GM10248 (cell line): ENCODE data around the gene ADAM22.

Experiments used
- CTCF ChIA-PET: fragments of 300-600 bp; sonication (Branson Sonifier 250); formaldehyde crosslinking; extraction: SDS; loops from one replicate; lab custom pipeline; 2021; ENCODE audit warnings: antibody characterized with exemption; lab: Yijun Ruan, JAX
- POLR2A ChIA-PET: fragments of 350-650 bp; sonication (Branson Sonifier 250); formaldehyde crosslinking; extraction: SDS; loops from one replicate; lab custom pipeline; 2020; ENCODE audit warnings: antibody characterized with exemption; lab: Yijun Ruan, JAX
- DNase-seq: peaks from one replicate; pipeline ENCODE4 v3.0.0; 2012; ENCODE audit errors: extremely low spot score
- TF ChIP-seq, protein P1 (sequence below): IDR thresholded peaks from 2 replicates; pipeline ENCODE4 v1.5.1; 2012; ENCODE audit warnings: mild to moderate bottlenecking, low read depth; ENCODE audit errors: extremely low read depth, missing control alignments, control extremely low read depth

ADAM22 gene

DNA sequence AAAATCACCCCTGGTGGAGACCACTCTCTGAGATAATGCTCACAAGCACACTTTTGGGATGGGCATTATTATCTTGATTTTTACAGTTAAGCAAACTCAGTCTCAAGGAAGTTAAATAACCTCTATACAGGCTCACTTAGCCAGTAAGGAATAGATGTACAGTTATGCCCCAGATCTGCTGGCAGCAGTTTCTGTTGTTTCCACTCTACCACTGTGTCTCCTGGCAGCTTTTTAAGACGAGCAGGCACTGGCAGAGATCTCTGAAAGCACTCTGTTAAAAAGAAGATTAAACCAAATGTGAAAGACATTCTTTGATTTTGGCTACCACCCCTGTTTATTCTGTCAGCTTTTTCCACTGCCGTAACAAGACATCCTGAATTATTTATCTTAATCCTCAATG, 212.6 kb downstream of the ADAM22 start:
- DNase-seq = no peak
- ChIA-PET POLR2A (no interaction called here), CTCF (interaction anchor here (1.2 kb wide), 1 partner anchor 20 kb away, joined by 4 read pairs; no protein-coding TSS in a partner anchor)
- TF ChIP-seq, protein P1, sequence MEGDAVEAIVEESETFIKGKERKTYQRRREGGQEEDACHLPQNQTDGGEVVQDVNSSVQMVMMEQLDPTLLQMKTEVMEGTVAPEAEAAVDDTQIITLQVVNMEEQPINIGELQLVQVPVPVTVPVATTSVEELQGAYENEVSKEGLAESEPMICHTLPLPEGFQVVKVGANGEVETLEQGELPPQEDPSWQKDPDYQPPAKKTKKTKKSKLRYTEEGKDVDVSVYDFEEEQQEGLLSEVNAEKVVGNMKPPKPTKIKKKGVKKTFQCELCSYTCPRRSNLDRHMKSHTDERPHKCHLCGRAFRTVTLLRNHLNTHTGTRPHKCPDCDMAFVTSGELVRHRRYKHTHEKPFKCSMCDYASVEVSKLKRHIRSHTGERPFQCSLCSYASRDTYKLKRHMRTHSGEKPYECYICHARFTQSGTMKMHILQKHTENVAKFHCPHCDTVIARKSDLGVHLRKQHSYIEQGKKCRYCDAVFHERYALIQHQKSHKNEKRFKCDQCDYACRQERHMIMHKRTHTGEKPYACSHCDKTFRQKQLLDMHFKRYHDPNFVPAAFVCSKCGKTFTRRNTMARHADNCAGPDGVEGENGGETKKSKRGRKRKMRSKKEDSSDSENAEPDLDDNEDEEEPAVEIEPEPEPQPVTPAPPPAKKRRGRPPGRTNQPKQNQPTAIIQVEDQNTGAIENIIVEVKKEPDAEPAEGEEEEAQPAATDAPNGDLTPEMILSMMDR = no peak

DNA sequence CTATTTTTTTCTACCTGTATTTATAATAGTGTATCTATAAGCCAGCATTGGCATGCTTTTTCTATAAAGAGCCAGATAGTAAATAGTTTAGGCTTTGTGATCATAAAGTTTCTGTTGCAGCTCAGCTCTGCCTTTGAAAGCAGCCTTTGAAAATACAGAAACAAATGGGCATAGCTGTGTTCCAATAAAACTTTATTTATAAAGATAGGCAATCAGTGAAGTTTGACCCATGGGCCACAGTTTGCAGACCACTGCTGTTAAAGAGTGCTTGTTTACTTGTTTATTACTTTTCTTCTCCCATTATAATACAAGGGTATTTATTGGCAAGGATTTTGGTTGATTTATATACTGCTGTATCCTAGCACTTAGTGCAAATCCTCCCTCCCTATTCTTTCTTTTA, 213.3 kb downstream of the ADAM22 start:
- ChIA-PET CTCF (interaction anchor here (1.2 kb wide), 1 partner anchor 19 kb away, joined by 4 read pairs; no protein-coding TSS in a partner anchor), POLR2A (no interaction called here)

DNA sequence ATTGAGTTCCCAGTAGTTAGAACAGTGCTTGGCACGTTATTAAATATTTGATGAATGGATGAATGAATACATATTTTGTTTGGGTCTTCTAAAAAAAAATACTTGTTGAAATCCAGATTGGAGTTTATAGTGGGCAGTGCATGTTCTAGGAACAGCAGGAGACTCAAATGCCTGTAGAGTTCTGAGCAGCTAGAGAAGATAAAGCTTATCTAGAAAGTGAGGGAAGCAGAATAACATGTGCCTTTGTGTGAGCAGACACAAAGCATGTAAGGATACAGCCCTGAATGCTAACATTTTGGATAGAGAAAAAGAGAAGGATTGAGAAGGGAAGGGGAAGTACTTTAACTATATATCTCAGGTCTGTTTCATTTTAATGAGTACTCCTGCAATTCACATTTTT, 213.9 kb downstream of the ADAM22 start:
- no peak for DNase-seq
- CTCF ChIA-PET = no interaction called here
- POLR2A ChIA-PET = no interaction called here
- TF ChIP-seq, protein P1 = no peak

More for the DNA sequence above, 213.3 kb downstream of the ADAM22 start:
- DNase-seq = no peak
- TF ChIP-seq, protein P1 = no peak

DNA sequence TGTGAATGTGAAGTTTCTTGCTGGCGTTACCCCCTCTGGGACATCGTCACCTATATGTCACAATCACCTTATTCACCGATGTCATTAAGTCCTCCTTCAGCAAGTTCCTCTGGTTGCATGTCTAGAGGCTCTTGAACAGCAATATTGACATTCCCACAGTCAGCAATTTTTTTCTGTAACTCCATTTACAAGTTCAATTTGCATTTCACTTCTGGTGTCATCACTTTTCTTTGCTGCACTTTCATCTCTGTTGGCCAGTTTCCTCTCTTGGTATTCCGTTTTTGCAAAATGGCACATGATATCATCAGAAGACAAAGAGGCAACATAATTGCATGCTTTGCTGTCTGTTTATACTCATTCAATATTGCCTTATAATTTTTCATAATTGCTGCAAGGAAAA, 216.0 kb downstream of the ADAM22 start:
- DNase-seq = no peak
- CTCF ChIA-PET = interaction anchor here (0.9 to 1.4 kb wide), 4 partner anchors 9 to 20 kb away, joined by 3 to 4 read pairs (median 4); no protein-coding TSS in a partner anchor
- TF ChIP-seq, protein P1 = no peak
- POLR2A ChIA-PET = no interaction called here

DNA sequence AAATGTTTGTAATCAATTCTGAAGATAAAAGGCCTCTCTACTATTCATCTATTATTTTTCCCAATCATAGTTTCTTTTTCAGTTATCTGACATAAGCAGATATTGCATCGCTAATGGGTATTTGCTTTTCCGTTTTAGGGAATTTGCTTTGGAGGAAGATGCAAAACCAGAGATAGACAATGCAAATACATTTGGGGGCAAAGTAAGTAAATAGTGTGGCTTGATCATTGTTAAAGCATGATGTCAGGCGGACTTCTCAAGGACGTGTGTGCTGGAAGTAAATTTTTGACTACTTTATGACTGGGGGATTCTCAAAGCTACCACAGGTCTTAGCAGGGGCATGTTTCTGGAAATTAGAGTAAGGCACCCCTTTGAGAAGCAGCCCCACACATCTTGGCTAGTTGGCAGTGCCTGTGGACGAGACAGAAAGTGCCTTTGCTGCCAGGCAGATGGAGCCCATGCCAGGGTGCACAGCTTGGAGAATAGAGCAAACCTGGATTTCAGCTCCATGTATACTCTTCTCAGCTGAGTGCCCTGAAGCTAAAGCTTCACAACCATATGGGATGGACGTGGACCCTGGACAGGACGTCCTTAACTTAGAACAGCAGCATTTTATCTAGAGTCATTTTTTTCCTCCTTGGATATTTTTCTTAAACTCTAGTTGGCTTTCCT, 217.2 kb downstream of the ADAM22 start:
- TF ChIP-seq, protein P1 = no peak
- CTCF ChIA-PET = interaction anchor here (0.8 to 1.4 kb wide), 2 partner anchors 10 to 18 kb away, joined by 3 read pairs; no protein-coding TSS in a partner anchor
- no peak for DNase-seq
- POLR2A ChIA-PET = no interaction called here

DNA sequence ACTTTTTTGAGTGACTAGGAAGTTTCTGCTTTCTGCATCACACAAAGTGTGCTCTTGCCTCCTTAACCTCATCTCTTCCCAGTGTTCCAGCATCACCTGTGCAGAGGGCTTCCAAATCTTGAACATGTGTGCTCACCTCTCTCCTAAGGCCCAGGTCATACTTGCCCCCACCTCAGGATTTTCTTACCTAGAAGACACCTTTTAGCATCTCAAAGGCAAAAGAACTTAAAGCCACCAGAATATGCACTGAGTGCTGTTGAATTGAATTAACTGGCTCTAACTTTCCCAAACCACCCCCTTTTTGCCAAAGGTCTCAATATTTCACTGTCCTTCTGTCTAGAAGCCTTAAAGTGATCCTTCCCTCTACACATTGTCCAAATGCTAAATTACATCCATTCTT, 219.3 kb downstream of the ADAM22 start:
- no peak for DNase-seq
- POLR2A ChIA-PET = no interaction called here
- TF ChIP-seq, protein P1 = no peak
- CTCF ChIA-PET = interaction anchor here (1.0 kb wide), 1 partner anchor 12 kb away, joined by 4 read pairs; no protein-coding TSS in a partner anchor
